ENCODE results near the gene PYGO1.

DNA sequence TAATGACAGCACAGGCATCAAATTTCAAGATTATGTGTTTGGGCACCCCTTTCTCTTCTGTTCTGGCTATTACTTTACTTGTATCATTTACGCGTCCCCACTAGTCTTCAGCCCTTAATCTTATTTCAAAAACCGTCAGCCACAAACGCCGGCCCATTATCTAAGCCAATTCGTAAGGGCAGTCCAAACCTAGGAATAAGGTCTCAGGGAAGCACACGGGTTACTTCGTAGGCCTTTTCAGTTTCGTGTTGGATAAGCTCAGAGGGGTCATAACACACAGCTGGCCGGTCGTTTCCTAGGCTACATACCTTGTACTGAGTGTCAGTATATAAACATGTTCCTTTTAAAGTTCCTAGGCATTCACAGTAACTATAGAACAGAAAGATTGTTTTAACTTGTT is 75.0 kb downstream of the PYGO1 start:
- no peak for TF ChIP-seq EZH2 (IDR thresholded peaks at IDR 0.05; ENCODE audit: borderline replicate concordance, low read length)
- TF ChIP-seq, protein P1, sequence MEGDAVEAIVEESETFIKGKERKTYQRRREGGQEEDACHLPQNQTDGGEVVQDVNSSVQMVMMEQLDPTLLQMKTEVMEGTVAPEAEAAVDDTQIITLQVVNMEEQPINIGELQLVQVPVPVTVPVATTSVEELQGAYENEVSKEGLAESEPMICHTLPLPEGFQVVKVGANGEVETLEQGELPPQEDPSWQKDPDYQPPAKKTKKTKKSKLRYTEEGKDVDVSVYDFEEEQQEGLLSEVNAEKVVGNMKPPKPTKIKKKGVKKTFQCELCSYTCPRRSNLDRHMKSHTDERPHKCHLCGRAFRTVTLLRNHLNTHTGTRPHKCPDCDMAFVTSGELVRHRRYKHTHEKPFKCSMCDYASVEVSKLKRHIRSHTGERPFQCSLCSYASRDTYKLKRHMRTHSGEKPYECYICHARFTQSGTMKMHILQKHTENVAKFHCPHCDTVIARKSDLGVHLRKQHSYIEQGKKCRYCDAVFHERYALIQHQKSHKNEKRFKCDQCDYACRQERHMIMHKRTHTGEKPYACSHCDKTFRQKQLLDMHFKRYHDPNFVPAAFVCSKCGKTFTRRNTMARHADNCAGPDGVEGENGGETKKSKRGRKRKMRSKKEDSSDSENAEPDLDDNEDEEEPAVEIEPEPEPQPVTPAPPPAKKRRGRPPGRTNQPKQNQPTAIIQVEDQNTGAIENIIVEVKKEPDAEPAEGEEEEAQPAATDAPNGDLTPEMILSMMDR (conservative IDR thresholded peaks at IDR 0.05 in 1 of 2, IDR thresholded peaks at IDR 0.05 in 1 of 2; ENCODE audit: extremely low read depth in 1 of 2, insufficient read depth in 1 of 2, low read depth in 1 of 2, low read length in 2 of 2) = no peak
